Measurements from ENCODE around the gene TPI1. TPM values are rescaled to one million over a fixed set of nuclear protein-coding genes. Genes with fewer than 3 reads are reported as not detected.
A peak's percentile ranks its signal among the peaks of the same experiment; 100 is the strongest.
"Not testable (repeated sequence)": the region's sequence is repeated elsewhere in the genome, so short reads cannot be mapped to it uniquely, and the experiment has no call there.

The TPI1 gene
- total RNA-seq, 1 donor from 2014 or later, result 804 TPM

GRCh38 chr12:6860942-6861341, 6.4 kb upstream of the TPI1 start:
- DNase-seq, result no peak
- no peak for ATAC-seq (ENCODE audit: poor library complexity)
- intact Hi-C loops (cut with DNase I), result no loop called here

DNA sequence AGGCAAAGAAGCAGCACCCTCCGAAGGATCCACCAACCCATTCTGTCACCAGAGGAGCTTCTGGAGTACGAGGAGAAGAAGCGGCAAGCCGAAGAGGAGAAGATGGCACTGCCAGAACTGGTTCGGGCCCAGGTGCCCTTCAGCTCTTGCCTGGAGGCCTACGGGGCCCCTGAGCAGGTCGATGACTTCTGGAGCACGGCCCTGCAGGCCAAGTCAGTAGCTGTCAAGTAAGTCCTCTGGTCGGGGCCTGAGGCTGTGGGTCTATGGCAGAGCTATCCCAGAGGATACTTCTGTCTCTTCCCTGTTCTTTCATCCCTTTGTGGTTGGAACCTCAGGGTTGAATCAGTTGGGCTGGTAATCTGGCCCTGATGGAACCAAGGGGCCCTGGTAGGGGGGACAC, 5.9 kb upstream of the TPI1 start:
- ATAC-seq (ENCODE audit: poor library complexity) (no peak), DNase-seq (no peak)
- intact Hi-C loops (cut with DNase I), result no loop called here

DNA sequence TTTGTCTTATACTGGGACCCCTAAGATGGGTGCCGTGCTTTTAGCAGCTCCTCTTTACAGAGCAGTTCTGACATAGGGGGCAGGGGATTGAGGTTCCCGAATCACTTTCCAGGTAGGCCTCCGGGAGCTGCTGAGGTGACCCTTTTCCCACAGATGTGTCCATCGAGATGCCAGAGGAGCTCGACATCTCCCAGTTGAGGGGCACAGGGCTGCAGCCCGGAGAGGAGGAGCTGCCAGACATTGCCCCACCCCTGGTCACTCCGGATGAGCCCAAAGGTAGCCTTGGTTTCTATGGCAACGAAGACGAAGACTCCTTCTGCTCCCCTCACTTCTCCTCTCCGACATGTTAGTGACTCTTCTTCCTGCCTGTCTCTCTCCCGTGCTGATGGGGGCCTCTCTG, 4.3 kb upstream of the TPI1 start:
- intact Hi-C loops (cut with DNase I), result no loop called here
- no peak for ATAC-seq (ENCODE audit: poor library complexity)
- no peak for DNase-seq

DNA sequence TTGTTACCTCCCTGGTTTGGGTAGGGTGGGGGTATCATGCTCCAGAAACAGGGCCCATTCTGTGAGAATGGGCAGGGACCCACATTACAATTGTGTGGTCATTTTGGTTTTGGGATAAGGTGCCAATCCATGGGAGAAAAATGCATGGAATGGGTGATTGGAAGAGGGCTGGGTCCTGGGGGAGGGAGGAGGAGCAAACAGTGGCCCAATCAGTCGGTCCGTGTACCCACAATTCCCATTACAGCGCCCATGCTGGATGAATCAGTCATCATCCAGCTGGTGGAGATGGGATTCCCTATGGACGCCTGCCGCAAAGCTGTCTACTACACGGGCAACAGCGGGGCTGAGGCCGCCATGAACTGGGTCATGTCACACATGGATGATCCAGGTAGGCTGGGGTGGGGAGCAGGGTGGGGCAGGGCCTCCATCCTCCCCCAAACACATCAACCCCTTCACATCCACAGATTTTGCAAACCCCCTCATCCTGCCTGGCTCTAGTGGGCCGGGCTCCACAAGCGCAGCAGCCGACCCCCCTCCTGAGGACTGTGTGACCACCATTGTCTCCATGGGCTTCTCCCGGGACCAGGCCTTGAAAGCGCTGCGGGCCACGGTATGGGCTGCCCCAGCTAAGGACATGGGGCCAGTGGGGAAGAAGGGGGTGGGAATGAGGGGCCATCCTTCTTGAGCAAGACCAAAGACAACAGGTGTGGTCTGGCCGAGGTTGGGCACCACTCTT, 3.6 kb upstream of the TPI1 start:
- intact Hi-C loops (cut with DNase I), result no loop called here
- no peak for DNase-seq
- ATAC-seq (ENCODE audit: poor library complexity), result no peak

- intact Hi-C loops (cut with DNase I); ATAC-seq (ENCODE audit: poor library complexity); DNase-seq: not testable (repeated sequence)
Measured at GRCh38 chr12:6865307-6865706, 2.0 kb upstream of the TPI1 start.

GRCh38 chr12:6866163-6866919, 990 bp upstream of the TPI1 start:
- ATAC-seq (ENCODE audit: poor library complexity), result no peak
- no peak for DNase-seq
- intact Hi-C loops (cut with DNase I), result no loop called here

DNA sequence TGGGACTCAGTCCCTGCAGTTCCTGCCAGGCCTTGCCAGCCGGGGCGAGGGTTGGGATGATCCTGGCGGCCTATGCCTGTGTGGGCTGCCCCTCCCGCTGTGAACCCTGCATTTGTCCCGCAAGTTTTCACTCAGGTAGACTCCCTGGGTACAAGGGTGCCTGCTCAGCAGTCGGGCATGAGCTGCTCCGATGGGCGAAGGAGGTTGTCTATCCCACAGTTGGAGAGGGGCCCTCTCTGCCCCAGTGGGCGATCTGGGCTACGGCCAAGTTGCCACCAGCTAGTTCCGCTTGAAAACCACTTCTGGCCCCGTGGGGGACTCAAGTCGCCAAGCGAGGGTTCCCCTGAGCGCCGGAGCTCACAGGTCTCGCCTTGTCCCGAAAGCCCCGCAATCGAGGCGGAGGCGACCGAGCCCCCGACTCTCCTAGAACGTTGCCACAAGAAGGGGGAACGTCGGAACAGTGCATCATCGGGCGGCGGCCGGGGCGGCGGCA, 365 bp upstream of the TPI1 start:
- ATAC-seq (ENCODE audit: poor library complexity) (peak; percentile 4), DNase-seq (no peak)
- intact Hi-C loops (cut with DNase I), result no loop called here

- DNase-seq, result no peak
- intact Hi-C loops (cut with DNase I), result no loop called here
- no peak for ATAC-seq (ENCODE audit: poor library complexity)
Measured at GRCh38 chr12:6868211-6869048, 1.1 kb downstream of the TPI1 start.

GRCh38 chr12:6869049-6870021, 2.0 kb downstream of the TPI1 start:
- intact Hi-C loops (cut with DNase I), result no loop called here
- ATAC-seq (ENCODE audit: poor library complexity), result peak; percentile 4
- peak; percentile 78 for DNase-seq

GRCh38 chr12:6870304-6870703, 3.0 kb downstream of the TPI1 start:
- ATAC-seq (ENCODE audit: poor library complexity); DNase-seq; intact Hi-C loops (cut with DNase I): not testable (repeated sequence)

- no peak for ATAC-seq (ENCODE audit: poor library complexity)
- DNase-seq, result peak; percentile 49
- intact Hi-C loops (cut with DNase I), result no loop called here
Measured at GRCh38 chr12:6871052-6871957, 4.0 kb downstream of the TPI1 start.

- intact Hi-C loops (cut with DNase I), result no loop called here
- DNase-seq, result peak; percentile 92
- peak; percentile 75 for ATAC-seq (ENCODE audit: poor library complexity)
Measured at GRCh38 chr12:6872073-6873048, 5.0 kb downstream of the TPI1 start.

GRCh38 chr12:6873094-6874014, 6.0 kb downstream of the TPI1 start, which contains the start of gene SPSB2:
Gene SPSB2, minus strand, starts transcription at chr12:6873303. Its CDS starts 402 bp downstream, at chr12:6872901.
- intact Hi-C loops (cut with DNase I), result no loop called here
- peak; percentile 92 for ATAC-seq (ENCODE audit: poor library complexity)

GRCh38 chr12:6874015-6874368, 6.7 kb downstream of the TPI1 start:
- ATAC-seq (ENCODE audit: poor library complexity); DNase-seq; intact Hi-C loops (cut with DNase I): not testable (repeated sequence)

More at GRCh38 chr12:6873094-6874014, 6.0 kb downstream of the TPI1 start, which contains the start of gene SPSB2:
- DNase-seq, result peak; percentile 99

- intact Hi-C loops (cut with DNase I); ATAC-seq (ENCODE audit: poor library complexity); DNase-seq: not testable (repeated sequence)
Measured at GRCh38 chr12:6879824-6880223, 12.5 kb downstream of the TPI1 start.

Measured in Right ventricle myocardium superior (tissue), 1 donor.